Activated naive CD4-positive, alpha-beta T cell (primary cell): Measurements from ENCODE around the gene BPIFB2.
"Not testable (repeated sequence)": the region's sequence is repeated elsewhere in the genome, so short reads cannot be mapped to it uniquely, and the experiment has no call there.

Experiments used
- DNase-seq, 4 experiments: peaks; one replicate each; lab custom pipeline; 2025; lab: John Stamatoyannopoulos, UW

BPIFB2 gene

GRCh38 chr20:33042983-33043730 is 35.7 kb downstream of the BPIFB2 start:
- no peak for DNase-seq

- DNase-seq: no peak
Observed at GRCh38 chr20:33043731-33044181, 36.3 kb downstream of the BPIFB2 start.

DNA sequence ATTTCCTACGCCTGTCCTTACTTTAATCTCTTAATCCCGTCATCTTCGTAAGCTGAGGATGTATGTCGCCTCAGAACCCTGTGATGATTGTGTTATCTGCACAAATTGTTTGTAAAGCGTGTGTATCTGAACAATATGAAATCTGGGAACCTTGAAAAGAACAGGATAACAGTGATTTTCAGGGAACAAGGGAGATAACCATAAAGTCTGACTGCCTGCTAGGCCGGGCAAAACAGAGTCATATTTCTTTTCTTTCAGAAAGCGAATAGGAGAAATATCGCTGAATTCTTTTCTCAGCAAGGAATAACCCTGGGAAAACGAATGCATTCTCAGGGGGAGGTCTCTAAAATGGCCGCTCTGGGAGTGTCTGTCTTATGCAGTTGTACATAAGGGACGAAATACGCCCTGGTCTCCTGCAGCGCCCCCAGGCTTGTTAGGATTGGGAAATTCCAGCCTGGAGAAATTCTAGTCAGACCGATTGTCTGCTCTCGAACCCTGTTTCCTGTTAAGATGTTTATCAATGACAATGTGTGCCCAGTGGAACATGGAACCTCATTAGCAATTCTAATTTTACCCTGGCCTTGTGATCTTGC is 37.7 kb downstream of the BPIFB2 start:
- not testable (repeated sequence) for DNase-seq

GRCh38 chr20:33046412-33046811 is 38.9 kb downstream of the BPIFB2 start:
- no peak for DNase-seq

GRCh38 chr20:33051333-33051732 is 43.8 kb downstream of the BPIFB2 start:
- no peak for DNase-seq

DNA sequence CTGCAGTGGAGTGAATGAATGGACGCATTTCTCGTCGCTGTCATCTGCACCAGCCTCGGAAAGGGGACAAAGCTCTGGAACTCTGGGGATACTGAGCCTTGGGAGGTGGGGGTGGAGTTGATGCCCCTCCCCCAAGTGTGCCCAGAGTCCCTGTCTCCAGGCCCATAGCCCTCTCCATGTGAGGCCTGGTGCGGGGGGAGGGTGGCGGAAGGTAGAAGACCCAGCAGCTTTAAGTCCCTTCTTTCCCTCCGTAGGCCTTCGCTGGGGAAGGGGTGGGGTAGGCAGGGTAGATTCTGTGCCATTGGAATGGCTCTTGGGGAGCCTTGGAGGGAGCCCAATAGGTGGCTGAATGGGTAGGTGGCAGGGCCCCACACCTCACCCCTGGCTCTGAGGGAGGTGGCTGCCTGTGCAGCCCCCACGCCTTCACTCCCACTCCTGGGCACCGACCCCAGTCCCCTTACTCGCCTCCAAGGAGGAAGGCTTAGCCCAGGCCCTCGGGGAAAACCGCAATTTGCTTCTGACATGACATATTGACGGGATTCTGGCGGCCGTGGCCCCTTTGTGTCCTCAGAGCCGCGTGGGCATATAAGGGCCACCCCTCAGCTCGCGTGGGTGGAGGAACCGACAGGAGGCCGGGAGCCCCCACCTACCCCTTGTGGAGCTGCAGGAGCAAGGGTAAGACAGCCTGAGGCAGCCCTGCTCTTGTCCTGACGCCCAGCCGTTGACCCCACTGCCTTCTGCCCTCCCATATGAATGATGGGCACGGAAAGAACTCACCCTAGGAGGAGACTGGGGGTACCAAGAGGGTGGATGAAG is 46.0 kb downstream of the BPIFB2 start, which contains the start of gene BPIFB3:
TSS of gene BPIFB3 (plus strand) at position 613 of the 816 bp plus-strand sequence. CDS start 1,533 bp downstream, outside the sequence.
- no peak for DNase-seq

DNA sequence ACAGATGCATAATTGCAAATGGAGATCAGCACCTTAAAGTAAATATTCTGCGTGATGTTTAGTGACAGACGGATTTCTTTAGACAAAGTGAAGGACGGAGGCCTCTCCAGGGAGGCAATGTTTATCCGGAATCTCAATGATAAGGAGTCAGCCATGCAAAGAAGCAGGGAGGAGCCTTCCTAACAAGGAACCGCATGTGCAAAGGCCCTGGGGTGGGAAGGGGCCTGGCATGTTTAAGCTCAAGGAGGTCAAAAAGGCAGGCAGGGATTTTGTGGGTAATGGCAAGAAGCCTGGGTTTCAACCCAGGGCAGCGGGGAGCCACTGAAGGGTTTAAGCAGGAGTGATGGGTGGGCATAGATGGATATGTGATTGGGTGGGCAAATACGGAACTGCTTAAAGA is 46.9 kb downstream of the BPIFB2 start:
- no peak for DNase-seq

- DNase-seq: no peak
Observed at GRCh38 chr20:33054791-33055190, 47.3 kb downstream of the BPIFB2 start.

DNA sequence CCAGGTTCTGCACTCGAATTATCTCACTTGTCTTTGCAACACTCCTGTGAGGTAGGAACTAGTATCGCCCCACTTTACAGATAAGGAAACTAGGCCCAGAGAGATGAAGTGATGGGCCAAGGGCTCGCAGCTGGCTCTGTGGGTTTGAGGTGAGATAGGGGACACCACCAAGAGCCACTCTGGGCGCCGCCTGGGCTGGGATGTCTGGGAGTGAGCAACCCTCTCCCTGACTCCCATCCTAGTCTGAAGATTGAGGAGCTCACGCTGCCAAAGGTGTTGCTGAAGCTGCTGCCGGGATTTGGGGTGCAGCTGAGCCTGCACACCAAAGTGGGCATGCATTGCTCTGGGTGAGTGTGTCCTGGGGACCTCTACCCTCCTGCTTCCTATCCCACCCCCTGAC is 51.6 kb downstream of the BPIFB2 start:
- no peak for DNase-seq

DNA sequence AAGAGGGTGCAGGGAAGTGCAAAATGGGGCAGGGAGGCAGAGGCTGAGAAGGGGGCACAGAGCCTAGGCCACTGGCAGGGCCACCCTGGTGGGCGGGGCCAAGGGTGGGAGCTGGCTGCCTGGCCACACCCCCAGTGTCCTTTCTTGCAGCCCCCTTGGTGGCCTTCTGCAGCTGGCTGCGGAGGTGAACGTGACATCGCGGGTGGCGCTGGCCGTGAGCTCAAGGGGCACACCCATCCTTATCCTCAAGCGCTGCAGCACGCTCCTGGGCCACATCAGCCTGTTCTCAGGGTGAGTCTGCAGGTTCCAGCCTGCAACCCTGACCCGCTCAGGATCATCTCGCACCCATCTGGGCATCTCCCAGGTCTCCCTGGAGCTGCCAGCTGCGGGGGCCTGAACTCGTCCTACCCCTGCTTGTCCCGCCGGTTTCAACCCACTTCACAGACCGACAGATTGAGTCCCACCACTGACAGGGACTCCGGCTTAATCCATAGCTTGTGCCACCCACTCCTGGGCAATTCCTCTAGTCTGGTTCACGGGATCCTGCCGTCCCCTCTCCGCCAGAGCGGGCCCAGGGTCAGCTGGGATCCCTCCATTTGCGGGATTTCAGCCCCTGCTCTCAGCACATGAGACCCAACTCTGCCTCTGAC is 52.4 kb downstream of the BPIFB2 start:
- no peak for DNase-seq

DNA sequence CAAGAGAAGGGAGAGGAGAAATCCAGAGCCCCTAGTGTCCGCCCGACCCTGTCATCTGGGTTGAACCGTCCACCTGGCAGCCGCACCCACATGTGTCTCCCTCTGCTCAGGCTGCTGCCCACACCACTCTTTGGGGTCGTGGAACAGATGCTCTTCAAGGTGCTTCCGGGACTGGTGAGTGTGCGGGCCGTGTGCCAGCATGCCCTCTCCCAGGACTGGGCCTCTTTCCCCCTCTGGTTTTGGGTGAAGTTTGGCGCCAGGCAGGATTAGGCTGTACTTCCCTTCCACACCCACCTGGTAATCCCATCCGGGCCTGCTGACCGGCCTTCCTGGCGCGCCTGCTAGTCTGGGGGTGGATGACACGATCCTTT is 54.1 kb downstream of the BPIFB2 start:
- no peak for DNase-seq

GRCh38 chr20:33062105-33062824 is 54.8 kb downstream of the BPIFB2 start:
- DNase-seq: no peak

DNA sequence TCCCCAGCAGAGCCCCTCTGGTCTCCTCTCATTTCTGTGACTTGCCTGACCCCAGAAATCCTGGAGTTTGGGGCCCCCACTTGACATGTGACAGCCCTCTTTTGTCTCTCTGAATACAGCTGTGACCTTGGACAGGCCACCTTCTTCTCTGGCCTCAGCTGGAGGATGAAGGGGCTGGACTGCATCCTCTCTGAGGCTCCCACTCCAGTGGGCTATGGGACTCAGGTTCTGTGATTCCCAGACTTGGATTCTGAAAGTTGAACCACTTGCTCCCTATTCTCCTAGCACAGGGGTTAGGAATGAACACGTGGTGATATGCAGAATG is 55.3 kb downstream of the BPIFB2 start:
- no peak for DNase-seq

DNA sequence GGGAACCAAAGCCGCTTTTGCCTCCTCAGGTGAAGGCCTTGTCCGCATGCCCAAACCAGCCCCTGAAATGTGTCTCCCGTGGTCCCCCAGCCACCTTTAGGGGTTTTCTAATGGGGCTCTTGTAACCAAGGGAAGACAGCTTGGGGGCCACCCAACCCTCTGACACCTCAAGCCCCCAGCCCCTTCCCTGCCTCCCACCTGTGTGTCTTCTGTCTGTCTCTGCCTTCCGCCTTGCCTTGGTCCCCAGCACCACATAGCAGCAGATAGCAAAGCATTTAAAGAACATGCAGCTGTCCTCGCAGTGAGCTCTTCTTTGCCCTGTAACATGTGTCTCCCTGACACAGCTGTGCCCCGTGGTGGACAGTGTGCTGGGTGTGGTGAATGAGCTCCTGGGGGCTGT is 55.8 kb downstream of the BPIFB2 start:
- DNase-seq: no peak

GRCh38 chr20:33064572-33065287 is 57.2 kb downstream of the BPIFB2 start:
- DNase-seq: no peak

GRCh38 chr20:33065785-33066184 is 58.3 kb downstream of the BPIFB2 start:
- DNase-seq: no peak

DNA sequence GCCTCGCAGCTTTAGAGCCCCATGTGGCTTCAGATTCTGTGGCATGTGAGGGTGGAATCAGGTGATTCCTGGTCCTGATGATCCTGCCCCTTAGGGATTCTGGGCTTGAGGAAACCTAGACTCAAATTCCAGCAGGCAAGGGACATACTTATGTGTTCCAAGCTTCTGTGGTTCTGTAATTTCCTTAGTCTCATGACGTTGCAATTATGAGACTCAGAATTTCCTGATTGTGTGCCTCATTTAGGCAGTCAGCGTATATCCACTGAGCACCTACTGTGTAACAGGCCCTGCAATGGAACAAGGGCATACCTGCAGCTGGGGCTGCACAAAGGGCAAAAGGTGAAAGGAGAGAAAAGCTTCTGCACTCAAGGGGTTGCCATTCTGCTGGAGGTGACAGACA is 60.3 kb downstream of the BPIFB2 start:
- DNase-seq: no peak

GRCh38 chr20:33068251-33068939 is 60.9 kb downstream of the BPIFB2 start:
- no peak for DNase-seq

DNA sequence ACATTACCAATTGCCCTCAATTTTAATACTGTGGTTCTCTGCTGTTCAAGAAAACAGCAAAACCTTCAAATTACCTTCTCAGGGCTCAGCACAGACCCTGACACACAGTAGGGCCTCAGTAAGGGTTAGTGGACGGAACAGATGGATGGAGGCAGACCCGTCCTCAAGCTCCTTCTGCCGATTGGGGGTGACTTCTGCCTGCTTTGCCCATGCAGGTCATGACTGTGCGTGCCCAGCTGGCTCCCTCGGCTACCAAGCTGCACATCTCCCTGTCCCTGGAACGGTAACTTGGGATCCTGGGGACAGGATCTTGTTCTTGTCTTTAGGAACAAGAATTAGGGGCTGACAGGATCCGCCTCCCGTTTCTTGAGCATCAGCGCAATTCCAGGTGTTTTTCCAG is 62.2 kb downstream of the BPIFB2 start:
- no peak for DNase-seq
